Endothelial cell of umbilical vein (primary cell): Measurements from ENCODE around the gene LINC00632. TPM values are rescaled to one million over a fixed set of nuclear protein-coding genes. Genes with fewer than 3 reads are reported as not detected.

Experiments
- BruUV-seq: library from RNA; stranded (reverse); fragments of 400-500 nt; replicated peaks from 2 replicates; lab custom pipeline; 2021; lab: Mats Ljungman, UMichigan
- CTCF ChIA-PET: fragments of 300-600, 350-600 bp; sonication (Branson Sonifier 250); formaldehyde crosslinking; loops from one replicate; lab custom pipeline; 2021; ENCODE audit warnings: antibody characterized with exemption, inconsistent platforms; lab: Charles Lee
- POLR2A ChIA-PET: fragments of 300-600, 350-600 bp; sonication (Branson Sonifier 250); formaldehyde crosslinking; loops from one replicate; lab custom pipeline; 2021; ENCODE audit warnings: antibody characterized with exemption, inconsistent platforms; lab: Charles Lee
- DNase-seq: peaks from one replicate; pipeline ENCODE4 v3.0.0-alpha.2; 2011; ENCODE audit warnings: low read depth, low spot score
- FAIRE-seq: peaks from 2 replicates; lab custom pipeline; 2011; peaks lifted over from hg19 to GRCh38; lab: Jason Lieb, UNC
- H2AFZ ChIP-seq: 2 replicates; pipeline ENCODE4 v1.6.0; 2012; ENCODE audit warnings: low read depth, low read length, control low read depth, inconsistent platforms
- H3K27ac ChIP-seq: 2 replicates; pipeline ENCODE4 v1.5.1; 2011; ENCODE audit warnings: low read depth, mild to moderate bottlenecking, control low read depth, low read length, moderate library complexity; ENCODE audit not compliant: insufficient read depth
- H3K27me3 ChIP-seq, 2 experiments: 2 replicates each; pipeline versions ENCODE4 v1.6.0 to v1.6.1; 2011; ENCODE audit warnings: low read length in 2 of 2, mixed read lengths in 1 of 2; ENCODE audit not compliant: control insufficient read depth in 2 of 2, insufficient read depth in 2 of 2
- H3K36me3 ChIP-seq, 2 experiments: 2 replicates in 1 of 2; 3 replicates in 1 of 2; pipeline ENCODE4 v1.5.1; 2011; ENCODE audit warnings: low read length in 2 of 2, mild to moderate bottlenecking in 1 of 2, moderate library complexity in 1 of 2; ENCODE audit not compliant: control insufficient read depth in 2 of 2, insufficient read depth in 2 of 2; ENCODE audit errors: extremely low read depth in 1 of 2
- H3K4me1 ChIP-seq: 3 replicates; pipeline ENCODE4 v1.5.1; 2011; ENCODE audit warnings: mild to moderate bottlenecking, low read length; ENCODE audit not compliant: control insufficient read depth, insufficient read depth; ENCODE audit errors: extremely low read depth
- H3K4me2 ChIP-seq: 2 replicates; pipeline ENCODE4 v1.6.1; 2011; ENCODE audit warnings: low read length, control low read depth, mixed read lengths; ENCODE audit not compliant: insufficient read depth
- H3K4me3 ChIP-seq, 3 experiments: fragments of 200-600 bp in 1 of 3; sonication (generic), shearing (Covaris generic) in 1 of 3; replicated peaks in 1 of 3; 2 replicates each; pipeline ENCODE4 v1.5.1; 2011 to 2016; ENCODE audit warnings: control low read depth in 3 of 3, low read length in 3 of 3, mild to moderate bottlenecking in 2 of 3, inconsistent platforms in 1 of 3, low read depth in 1 of 3, moderate library complexity in 1 of 3; ENCODE audit not compliant: insufficient read depth in 1 of 3
- H3K79me2 ChIP-seq: 2 replicates; pipeline ENCODE4 v1.6.0; 2012; ENCODE audit warnings: low read length, inconsistent platforms; ENCODE audit not compliant: control insufficient read depth, insufficient read depth
- H3K9ac ChIP-seq: replicated peaks from 2 replicates; pipeline ENCODE3; 2011; ENCODE audit warnings: low read length, control low read depth; ENCODE audit not compliant: insufficient read depth; ENCODE audit errors: extremely low read depth
- H3K9me1 ChIP-seq: replicated peaks from 3 replicates; pipeline ENCODE4 v1.6.0; 2011; ENCODE audit warnings: mild to moderate bottlenecking, low read length; ENCODE audit not compliant: control insufficient read depth, insufficient read depth; ENCODE audit errors: extremely low read depth
- H3K9me3 ChIP-seq: replicated peaks from 2 replicates; pipeline ENCODE4 v1.5.1; 2012; ENCODE audit warnings: low read length, inconsistent platforms; ENCODE audit not compliant: control insufficient read depth, insufficient read depth
- H4K20me1 ChIP-seq: replicated peaks from 2 replicates; pipeline ENCODE3; 2011; ENCODE audit warnings: mild to moderate bottlenecking, low read length; ENCODE audit not compliant: control insufficient read depth, insufficient read depth; ENCODE audit errors: extremely low read depth
- EZH2 ChIP-seq: IDR thresholded peaks from 2 replicates; pipeline ENCODE4 v1.6.1; 2012; ENCODE audit warnings: borderline replicate concordance, low read depth, mild to moderate bottlenecking, moderate library complexity, low read length, inconsistent platforms; ENCODE audit not compliant: severe bottlenecking
- FOS ChIP-seq: IDR thresholded peaks from 2 replicates; pipeline ENCODE4 v1.6.1; 2011; ENCODE audit warnings: mild to moderate bottlenecking, low read length, moderate library complexity, borderline replicate concordance; ENCODE audit not compliant: insufficient read depth
- GATA2 ChIP-seq: IDR thresholded peaks from 2 replicates; pipeline ENCODE4 v1.7.0; 2011; ENCODE audit warnings: low read depth, mild to moderate bottlenecking, moderate library complexity, mixed read lengths, low read length; ENCODE audit not compliant: insufficient read length, insufficient read depth
- JUN ChIP-seq: IDR thresholded peaks from 2 replicates; pipeline ENCODE4 v1.6.1; 2011; ENCODE audit warnings: borderline replicate concordance, low read depth; ENCODE audit not compliant: insufficient read length, insufficient read depth
- MYC ChIP-seq: IDR thresholded peaks from one replicate; pipeline ENCODE4 v1.6.1; 2011; ENCODE audit warnings: mild to moderate bottlenecking, low read depth, low read length
- POLR2A ChIP-seq: IDR thresholded peaks from 2 replicates; pipeline ENCODE4 v1.6.1; 2012; ENCODE audit warnings: low read depth, mild to moderate bottlenecking, control low read depth, low read length
- POLR2AphosphoS5 ChIP-seq: IDR thresholded peaks from 2 replicates; pipeline ENCODE4 v1.6.1; 2012; ENCODE audit warnings: low read depth, mild to moderate bottlenecking, control low read depth, low read length, moderate library complexity; ENCODE audit not compliant: insufficient read depth
- dilution Hi-C: fragments of 300-500 bp; cut with MboI; formaldehyde crosslinking; loops from one replicate; pipeline ENCODE4 v1.15.0; 2019; ENCODE audit warnings: low sequenced_read_pairs; ENCODE audit not compliant: extremely low pct_ligation_motif_present
- intact Hi-C: fragments of 100-400 bp; cut with micrococcal nuclease; formaldehyde crosslinking; loops from one replicate; pipeline ENCODE4 v1.10.0; 2022
- polyA plus RNA-seq, 4 experiments: library from polyadenylated mRNA; depleted of rRNA in 3 of 4; stranded (reverse) in 3 of 4; unstranded in 1 of 4; fragments of >200 nt; gene quantifications; 2 replicates each; pipeline versions ENCODE4 v1.2.1 to v1.2.3, GENCODE V29; 2011 to 2012; ENCODE audit warnings: missing spikeins in 1 of 4
- total RNA-seq: library from RNA; stranded (reverse); gene quantifications from 2 replicates; pipeline ENCODE4 v1.2.3, GENCODE V29; 2021
- TF ChIP-seq, protein P1 (sequence below), 2 donors: IDR thresholded peaks; 1 replicate in 1 of 2; 2 replicates in 1 of 2; pipeline ENCODE4 v1.5.1; 2011; ENCODE audit warnings: low read length in 2 of 2, mild to moderate bottlenecking in 2 of 2, moderate library complexity in 2 of 2, control low read depth in 1 of 2, inconsistent platforms in 1 of 2, low read depth in 1 of 2; ENCODE audit not compliant: insufficient read depth in 1 of 2; ENCODE audit errors: extremely low read depth in 1 of 2
- TF ChIP-seq, protein P2 (sequence below): IDR thresholded peaks from 2 replicates; pipeline ENCODE4 v1.6.1; 2011; ENCODE audit not compliant: insufficient read depth, insufficient read length

Gene LINC00632
- total and polyA plus RNA-seq, 2 donors (not counting 3 experiments of a cell fraction or from before 2014, with no cell fraction given), result 4.8 to 12.7 TPM

DNA sequence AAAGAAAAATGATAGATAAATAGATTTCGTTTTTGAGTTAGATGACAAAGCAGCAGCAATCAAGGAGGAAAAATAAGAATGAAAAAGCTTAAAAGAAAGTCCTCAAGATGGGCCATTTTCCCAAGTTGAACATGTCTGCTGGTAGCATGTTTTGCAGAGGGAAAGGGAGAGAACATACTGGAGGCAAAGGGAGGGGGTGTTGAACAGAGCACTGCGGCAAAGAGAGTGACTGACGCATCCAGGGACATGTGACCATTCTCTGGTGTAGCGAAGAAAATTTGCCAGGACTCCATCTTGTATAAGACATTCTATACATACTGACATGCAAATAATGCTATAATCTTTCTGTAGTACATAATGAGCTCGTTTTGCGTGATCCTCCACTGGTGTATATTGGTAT, 1.2 kb downstream of the LINC00632 start:
- no peaks in the 10 kb centered on the region for H3K9me1 ChIP-seq
- no peaks in the 10 kb centered on the region for H3K36me3 ChIP-seq
- DNase-seq (no peak), FAIRE-seq (no peak)
- no TSS peak for BruUV-seq
- H3K9me3 ChIP-seq, result no peaks in the 10 kb centered on the region
- H3K27ac ChIP-seq, result no peak overlapping the region
- ChIA-PET CTCF (no interaction called here), POLR2A (no interaction called here)
- TF ChIP-seq, protein P1, sequence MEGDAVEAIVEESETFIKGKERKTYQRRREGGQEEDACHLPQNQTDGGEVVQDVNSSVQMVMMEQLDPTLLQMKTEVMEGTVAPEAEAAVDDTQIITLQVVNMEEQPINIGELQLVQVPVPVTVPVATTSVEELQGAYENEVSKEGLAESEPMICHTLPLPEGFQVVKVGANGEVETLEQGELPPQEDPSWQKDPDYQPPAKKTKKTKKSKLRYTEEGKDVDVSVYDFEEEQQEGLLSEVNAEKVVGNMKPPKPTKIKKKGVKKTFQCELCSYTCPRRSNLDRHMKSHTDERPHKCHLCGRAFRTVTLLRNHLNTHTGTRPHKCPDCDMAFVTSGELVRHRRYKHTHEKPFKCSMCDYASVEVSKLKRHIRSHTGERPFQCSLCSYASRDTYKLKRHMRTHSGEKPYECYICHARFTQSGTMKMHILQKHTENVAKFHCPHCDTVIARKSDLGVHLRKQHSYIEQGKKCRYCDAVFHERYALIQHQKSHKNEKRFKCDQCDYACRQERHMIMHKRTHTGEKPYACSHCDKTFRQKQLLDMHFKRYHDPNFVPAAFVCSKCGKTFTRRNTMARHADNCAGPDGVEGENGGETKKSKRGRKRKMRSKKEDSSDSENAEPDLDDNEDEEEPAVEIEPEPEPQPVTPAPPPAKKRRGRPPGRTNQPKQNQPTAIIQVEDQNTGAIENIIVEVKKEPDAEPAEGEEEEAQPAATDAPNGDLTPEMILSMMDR (IDR thresholded peaks at IDR 0.05; ENCODE audit: extremely low read depth in 1 of 2, insufficient read depth in 1 of 2, low read depth in 1 of 2, low read length in 2 of 2), result no peak
- TF ChIP-seq POLR2AphosphoS5 (no peak), POLR2A (no peak), EZH2 (no peak), MYC (no peak), JUN (no peak), GATA2 (no peak), FOS (no peak)
- TF ChIP-seq, protein P2, sequence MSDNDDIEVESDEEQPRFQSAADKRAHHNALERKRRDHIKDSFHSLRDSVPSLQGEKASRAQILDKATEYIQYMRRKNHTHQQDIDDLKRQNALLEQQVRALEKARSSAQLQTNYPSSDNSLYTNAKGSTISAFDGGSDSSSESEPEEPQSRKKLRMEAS, result no peak
- H3K27me3 ChIP-seq, result no peaks in the 10 kb centered on the region
- dilution Hi-C loops, result no loop called here
- H2AFZ ChIP-seq, result no peak overlapping the region
- H3K9ac ChIP-seq, result no peak overlapping the region
- no peaks in the 10 kb centered on the region for H3K4me1 ChIP-seq
- H3K4me2 ChIP-seq, result no peak overlapping the region
- H4K20me1 ChIP-seq, result no peaks in the 10 kb centered on the region
- H3K79me2 ChIP-seq, result no peaks in the 10 kb centered on the region
- no peak overlapping the region for H3K4me3 ChIP-seq
- intact Hi-C loops, result no loop called here
